ENCODE results near the gene RFNG.

DNA sequence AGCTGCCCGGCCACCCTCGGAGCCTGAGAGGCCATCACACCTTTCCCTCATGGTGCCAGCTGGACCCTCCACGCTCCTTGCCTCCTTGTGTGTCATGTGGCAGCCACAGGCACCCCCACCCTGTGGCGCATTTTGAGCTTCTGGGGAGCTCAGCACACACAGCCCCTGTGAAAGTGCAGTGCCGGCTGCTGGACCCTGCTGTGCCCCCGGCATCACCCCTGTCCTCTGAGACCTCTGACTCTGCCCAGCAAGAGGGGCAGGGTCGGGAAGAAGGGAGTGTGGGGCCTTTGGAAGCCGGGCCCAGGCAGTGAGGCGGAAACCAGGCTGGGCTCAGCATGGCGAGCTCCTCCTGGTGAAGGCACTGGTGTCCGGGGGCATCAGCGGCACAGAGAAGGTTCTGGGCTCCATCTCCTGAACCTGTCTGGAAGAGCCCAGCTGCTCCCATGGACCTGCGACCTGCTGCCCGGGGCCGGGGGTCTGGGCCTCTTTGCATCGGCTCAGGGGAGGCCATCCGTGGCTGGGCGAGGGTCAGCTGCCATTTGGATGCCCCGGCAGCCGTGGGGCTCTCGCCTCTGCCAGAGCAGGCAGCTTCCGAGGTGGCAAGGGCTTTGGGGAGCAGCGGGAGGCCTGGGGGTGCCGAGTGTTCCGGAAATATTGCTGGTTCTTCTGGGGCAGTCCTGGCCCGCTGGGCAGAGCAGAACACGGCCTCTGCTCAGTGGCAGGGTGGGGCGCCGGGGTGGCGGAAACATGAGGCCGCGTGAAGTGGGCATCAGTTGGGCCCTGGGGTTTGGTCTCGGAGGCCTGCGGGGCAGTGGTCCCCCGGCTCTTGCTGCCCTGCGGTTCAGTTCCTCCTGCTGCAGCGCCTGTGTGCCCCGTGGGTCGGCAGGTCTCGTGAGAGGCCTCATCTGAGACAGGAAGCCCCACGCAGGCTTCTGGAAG, 46.8 kb downstream of the RFNG start:
- TF ChIP-seq POLR2A (IDR thresholded peaks at IDR 0.05; ENCODE audit: low read depth, low read length) = no peak
- TF ChIP-seq SMC3 (IDR thresholded peaks at IDR 0.05; ENCODE audit: low read depth, low read length) = no peak
- TF ChIP-seq ELK1 (IDR thresholded peaks at IDR 0.05; ENCODE audit: borderline replicate concordance, low read depth, low read length) = no peak
- TF ChIP-seq, protein P1, sequence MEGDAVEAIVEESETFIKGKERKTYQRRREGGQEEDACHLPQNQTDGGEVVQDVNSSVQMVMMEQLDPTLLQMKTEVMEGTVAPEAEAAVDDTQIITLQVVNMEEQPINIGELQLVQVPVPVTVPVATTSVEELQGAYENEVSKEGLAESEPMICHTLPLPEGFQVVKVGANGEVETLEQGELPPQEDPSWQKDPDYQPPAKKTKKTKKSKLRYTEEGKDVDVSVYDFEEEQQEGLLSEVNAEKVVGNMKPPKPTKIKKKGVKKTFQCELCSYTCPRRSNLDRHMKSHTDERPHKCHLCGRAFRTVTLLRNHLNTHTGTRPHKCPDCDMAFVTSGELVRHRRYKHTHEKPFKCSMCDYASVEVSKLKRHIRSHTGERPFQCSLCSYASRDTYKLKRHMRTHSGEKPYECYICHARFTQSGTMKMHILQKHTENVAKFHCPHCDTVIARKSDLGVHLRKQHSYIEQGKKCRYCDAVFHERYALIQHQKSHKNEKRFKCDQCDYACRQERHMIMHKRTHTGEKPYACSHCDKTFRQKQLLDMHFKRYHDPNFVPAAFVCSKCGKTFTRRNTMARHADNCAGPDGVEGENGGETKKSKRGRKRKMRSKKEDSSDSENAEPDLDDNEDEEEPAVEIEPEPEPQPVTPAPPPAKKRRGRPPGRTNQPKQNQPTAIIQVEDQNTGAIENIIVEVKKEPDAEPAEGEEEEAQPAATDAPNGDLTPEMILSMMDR (conservative IDR thresholded peaks at IDR 0.05; ENCODE audit: low read depth, low read length) = no peak
- TF ChIP-seq RFX5 (IDR thresholded peaks at IDR 0.05; ENCODE audit: low read depth, low read length) = no peak
- TF ChIP-seq CEBPB (IDR thresholded peaks at IDR 0.05; ENCODE audit: low read depth, low read length) = no peak
- TF ChIP-seq MAZ (IDR thresholded peaks at IDR 0.05; ENCODE audit: borderline replicate concordance, low read depth, low read length) = no peak
- TF ChIP-seq FOS (IDR thresholded peaks at IDR 0.05; ENCODE audit: low read depth, low read length) = no peak
- no peak for TF ChIP-seq BHLHE40 (IDR thresholded peaks at IDR 0.05; ENCODE audit: low read depth, low read length)
- TF ChIP-seq USF2 (IDR thresholded peaks at IDR 0.05; ENCODE audit: low read depth, low read length) = no peak
- TF ChIP-seq RCOR1 (IDR thresholded peaks at IDR 0.05; ENCODE audit: insufficient replicate concordance, low read length) = no peak
- TF ChIP-seq RAD21 (IDR thresholded peaks at IDR 0.05; ENCODE audit: low read length) = no peak
